ENCODE measurements around the gene SORCS1. TPM values are rescaled to one million over a fixed set of nuclear protein-coding genes. Genes with fewer than 3 reads are reported as not detected.

SORCS1 gene
- total RNA-seq, 1 experiment from 2014 or later: 1.7 TPM

GRCh38 chr10:106991091-106991490, 173.4 kb downstream of the SORCS1 start:
- Histone ChIP-seq H3K56ac (ENCODE audit: insufficient read length, low read depth, low read length) (no peak overlapping the region), H3K23me2 (ENCODE audit: insufficient read length, low read depth, low read length, poor library complexity, severe bottlenecking) (no peaks in the 10 kb centered on the region), H3K27ac (ENCODE audit: insufficient read length, low read depth, low read length) (no peak overlapping the region), H2BK12ac (ENCODE audit: insufficient read length, low read depth, low read length) (no peak overlapping the region), H2BK20ac (ENCODE audit: low read depth, low read length, poor library complexity, severe bottlenecking) (no peak overlapping the region), H3K27me3 (ENCODE audit: insufficient read depth, low read length) (no peaks in the 10 kb centered on the region), H3K14ac (ENCODE audit: insufficient read depth, low read length) (no peak overlapping the region), H4K20me1 (ENCODE audit: control insufficient read depth, insufficient read depth, insufficient read length) (no peaks in the 10 kb centered on the region), H4K91ac (ENCODE audit: insufficient read length, low read depth, low read length) (no peak overlapping the region), H3K9ac (ENCODE audit: extremely low read depth, insufficient read length, low read length) (no peak overlapping the region), H3K23ac (ENCODE audit: insufficient read length, low read depth, low read length) (no peak overlapping the region), H2AK5ac (ENCODE audit: insufficient read length, low read length) (no peak overlapping the region), H3K4ac (ENCODE audit: low read depth, low read length) (no peak overlapping the region), H4K8ac (replicated peaks; ENCODE audit: insufficient read length, low read depth, low read length) (no peak overlapping the region), H2BK15ac (ENCODE audit: low read depth, low read length) (no peak overlapping the region), H3K18ac (ENCODE audit: insufficient read length, low read depth, low read length) (no peak overlapping the region), H3K79me1 (ENCODE audit: insufficient read depth, low read depth, low read length, poor library complexity, severe bottlenecking) (no peaks in the 10 kb centered on the region), H2BK5ac (ENCODE audit: insufficient read length, low read length) (no peak overlapping the region), H2AFZ (ENCODE audit: low read length) (no peak overlapping the region), H3K79me2 (ENCODE audit: insufficient read depth, low read length) (no peaks in the 10 kb centered on the region), H3T11ph (ENCODE audit: low read length) (no peak overlapping the region), H3K4me1 (ENCODE audit: insufficient read depth, low read length) (no peaks in the 10 kb centered on the region), H3K9me3 (ENCODE audit: control insufficient read depth, low read depth, low read length) (no peaks in the 10 kb centered on the region), H2BK120ac (ENCODE audit: low read depth, low read length, poor library complexity, severe bottlenecking) (no peak overlapping the region), H3K4me2 (ENCODE audit: insufficient read depth, insufficient read length, low read length) (no peak overlapping the region), H4K5ac (ENCODE audit: insufficient read length, low read depth, low read length) (no peak overlapping the region)
- 0 out of 4 replicates have a peak, but pooled peaks cover 0 to 4% of the 10 kb centered on the region in 2 experiments for H3K4me1 Mint-ChIP-seq
- H3K4me3 Mint-ChIP-seq: no peak overlapping the region
- H3K27me3 Mint-ChIP-seq (ENCODE audit: low read depth): no peaks in the 10 kb centered on the region
- 0 out of 7 replicates have a peak, but pooled peaks cover 0 to 5% (median 0%) of the 10 kb centered on the region in 3 experiments for H3K36me3 Mint-ChIP-seq (ENCODE audit: insufficient read depth in 1 of 3, low read depth in 3 of 3)
- no peak overlapping the region for H3K27ac Mint-ChIP-seq
- TF ChIP-seq CTCF (conservative IDR thresholded peaks at IDR 0.05): no peak
- no peak for DNase-seq
- no peaks in the 10 kb centered on the region for H3K9me3 Mint-ChIP-seq
- WGBS (ENCODE audit: extremely low coverage, insufficient read length, low lambda C conversion rate): no CpG with 5 or more reads among the region's 4 CpGs

Measured in H9 (cell line).